ENCODE results near the gene ST8SIA4.

GRCh38 chr5:100890461-100891008, 12.5 kb downstream of the ST8SIA4 start:
- TF ChIP-seq EP300 (IDR thresholded peaks at IDR 0.05) (no peak), CTCF (IDR thresholded peaks at IDR 0.05) (no peak), POLR2A (IDR thresholded peaks at IDR 0.05) (no peak)

All from upper lobe of left lung (tissue), 4 donors.